Fibroblast of skin of right biceps (primary cell): ENCODE data around the gene ZFAND3.

Experiments used
- DNase-seq: peaks from one replicate; pipeline ENCODE4 v3.0.0-alpha.2; 2013

ZFAND3 gene

GRCh38 chr6:37897818-37898515 lies 78.4 kb downstream of the ZFAND3 start:
- DNase-seq = no peak

- no peak for DNase-seq
Observed at GRCh38 chr6:37903351-37904340, 84.1 kb downstream of the ZFAND3 start.

GRCh38 chr6:37904590-37904989 lies 85.1 kb downstream of the ZFAND3 start:
- DNase-seq = no peak

- no peak for DNase-seq
Observed at GRCh38 chr6:37906121-37906520, 86.6 kb downstream of the ZFAND3 start.

- DNase-seq = no peak
Observed at GRCh38 chr6:37910998-37911397, 91.5 kb downstream of the ZFAND3 start.

GRCh38 chr6:37913210-37913609 lies 93.7 kb downstream of the ZFAND3 start:
- peak; percentile 16 for DNase-seq

GRCh38 chr6:37915463-37915862 lies 95.9 kb downstream of the ZFAND3 start:
- no peak for DNase-seq

- no peak for DNase-seq
Observed at GRCh38 chr6:37916149-37916548, 96.6 kb downstream of the ZFAND3 start.

GRCh38 chr6:37916675-37917074 lies 97.1 kb downstream of the ZFAND3 start:
- DNase-seq = no peak

GRCh38 chr6:37917566-37917965 lies 98.0 kb downstream of the ZFAND3 start:
- no peak for DNase-seq

GRCh38 chr6:37919417-37920157 lies 100.1 kb downstream of the ZFAND3 start:
- peak; percentile 85 for DNase-seq

GRCh38 chr6:37920667-37921066 lies 101.1 kb downstream of the ZFAND3 start:
- no peak for DNase-seq

GRCh38 chr6:37922563-37922962 lies 103.0 kb downstream of the ZFAND3 start:
- DNase-seq = no peak

- DNase-seq = no peak
Observed at GRCh38 chr6:37923514-37923913, 104.0 kb downstream of the ZFAND3 start.

- no peak for DNase-seq
Observed at GRCh38 chr6:37926661-37927060, 107.1 kb downstream of the ZFAND3 start.

GRCh38 chr6:37928217-37928616 lies 108.7 kb downstream of the ZFAND3 start:
- DNase-seq = no peak

GRCh38 chr6:37930288-37930971 lies 110.9 kb downstream of the ZFAND3 start:
- no peak for DNase-seq

GRCh38 chr6:37931066-37931465 lies 111.5 kb downstream of the ZFAND3 start:
- DNase-seq = no peak

- DNase-seq = peak; percentile 28
Observed at GRCh38 chr6:37934276-37934675, 114.7 kb downstream of the ZFAND3 start.

- no peak for DNase-seq
Observed at GRCh38 chr6:37936150-37936549, 116.6 kb downstream of the ZFAND3 start.

GRCh38 chr6:37936906-37937305 lies 117.4 kb downstream of the ZFAND3 start:
- DNase-seq = no peak

- no peak for DNase-seq
Observed at GRCh38 chr6:37938909-37939308, 119.4 kb downstream of the ZFAND3 start.
